CD14-positive monocyte (primary cell): ENCODE measurements around the gene STH. TPM values are rescaled to one million over a fixed set of nuclear protein-coding genes. Genes with fewer than 3 reads are reported as not detected.

ENCODE experiments used
- DNase-seq, 3 donors: peaks; one replicate each; pipeline ENCODE4 v3.0.0-alpha.2; 2011 to 2022
- H2AFZ ChIP-seq: 2 replicates; pipeline ENCODE4 v1.6.0; 2012; ENCODE audit warnings: mild to moderate bottlenecking, low read depth, low read length, inconsistent platforms; ENCODE audit not compliant: insufficient read depth, poor library complexity, severe bottlenecking
- H3K27ac ChIP-seq, 2 donors: 1 replicate in 1 of 2; 2 replicates in 1 of 2; pipeline ENCODE4 v1.5.1; 2012 to 2013; ENCODE audit warnings: low read length in 2 of 2, control low read depth in 1 of 2, inconsistent platforms in 1 of 2, low read depth in 1 of 2, mild to moderate bottlenecking in 1 of 2
- H3K27me3 ChIP-seq, 2 donors: one replicate each; pipeline versions ENCODE4 v1.6.0 to v1.6.1; 2011 to 2013; ENCODE audit warnings: low read length in 2 of 2; ENCODE audit not compliant: control insufficient read depth in 2 of 2, insufficient read depth in 2 of 2
- H3K36me3 ChIP-seq, 2 donors: replicated peaks in 1 of 2; 1 replicate in 1 of 2; 2 replicates in 1 of 2; pipeline versions ENCODE4 v1.5.1 to v1.6.1; 2012 to 2013; ENCODE audit warnings: low read length in 2 of 2, control low read depth in 1 of 2, inconsistent platforms in 1 of 2, mild to moderate bottlenecking in 1 of 2; ENCODE audit not compliant: insufficient read depth in 2 of 2, control insufficient read depth in 1 of 2
- H3K4me1 ChIP-seq, 2 donors: 1 replicate in 1 of 2; 2 replicates in 1 of 2; pipeline versions ENCODE4 v1.5.1 to v1.6.1; 2012 to 2013; ENCODE audit warnings: low read length in 2 of 2, control low read depth in 1 of 2, inconsistent platforms in 1 of 2, mild to moderate bottlenecking in 1 of 2, moderate library complexity in 1 of 2; ENCODE audit not compliant: insufficient read depth in 2 of 2, control insufficient read depth in 1 of 2
- H3K4me2 ChIP-seq: replicated peaks from 2 replicates; pipeline ENCODE3; 2012; ENCODE audit warnings: low read length, moderate library complexity, mild to moderate bottlenecking; ENCODE audit not compliant: poor library complexity, severe bottlenecking; ENCODE audit errors: extremely low read depth
- H3K4me3 ChIP-seq, 3 experiments: fragments of 200-600 bp in 1 of 3; sonication (generic) in 1 of 3; replicated peaks in 1 of 3; 1 replicate in 2 of 3; 2 replicates in 1 of 3; pipeline ENCODE4 v1.5.1; 2011 to 2013; ENCODE audit warnings: low read length in 3 of 3, mild to moderate bottlenecking in 3 of 3, control low read depth in 2 of 3, low read depth in 2 of 3, inconsistent platforms in 1 of 3, moderate library complexity in 1 of 3
- H3K79me2 ChIP-seq: 2 replicates; pipeline ENCODE4 v1.6.0; 2012; ENCODE audit warnings: mild to moderate bottlenecking, control low read depth, inconsistent platforms, low read length, moderate library complexity; ENCODE audit not compliant: insufficient read depth
- H3K9ac ChIP-seq: 2 replicates; pipeline ENCODE4 v1.6.0; 2017; ENCODE audit warnings: low read length, mild to moderate bottlenecking; ENCODE audit not compliant: insufficient read depth, poor library complexity, severe bottlenecking
- H3K9me3 ChIP-seq, 2 donors: replicated peaks in 1 of 2; 1 replicate in 1 of 2; 2 replicates in 1 of 2; pipeline versions ENCODE4 v1.5.1 to v1.6.1; 2012 to 2013; ENCODE audit warnings: low read length in 2 of 2, control low read depth in 1 of 2; ENCODE audit not compliant: control insufficient read depth in 1 of 2, insufficient read depth in 1 of 2
- H4K20me1 ChIP-seq: 2 replicates; pipeline ENCODE4 v1.6.0; 2012; ENCODE audit warnings: mild to moderate bottlenecking, low read length, control low read depth, moderate library complexity; ENCODE audit not compliant: insufficient read depth
- H3K27ac Mint-ChIP-seq, 7 donors: one replicate each; pipeline ENCODE4 v1.8.0; 2020; ENCODE audit warnings: mild to moderate bottlenecking in 7 of 7, mixed read lengths in 7 of 7, moderate library complexity in 6 of 7, inconsistent platforms in 2 of 7
- H3K27me3 Mint-ChIP-seq, 3 donors: one replicate each; pipeline ENCODE4 v1.8.0; 2021 to 2022; ENCODE audit warnings: low read depth in 3 of 3, mild to moderate bottlenecking in 3 of 3, mixed read lengths in 3 of 3, moderate library complexity in 3 of 3, inconsistent platforms in 1 of 3
- H3K36me3 Mint-ChIP-seq, 2 donors: one replicate each; pipeline ENCODE4 v1.8.0; 2020; ENCODE audit warnings: mixed read lengths in 2 of 2, inconsistent platforms in 1 of 2, mild to moderate bottlenecking in 1 of 2
- H3K4me1 Mint-ChIP-seq: one replicate; pipeline ENCODE4 v1.8.0; 2020; ENCODE audit warnings: mild to moderate bottlenecking, mixed read lengths
- H3K4me3 Mint-ChIP-seq, 2 donors: one replicate each; pipeline ENCODE4 v1.8.0; 2020; ENCODE audit warnings: mild to moderate bottlenecking in 2 of 2, mixed read lengths in 2 of 2, moderate library complexity in 1 of 2
- H3K9me3 Mint-ChIP-seq, 7 donors: one replicate each; pipeline ENCODE4 v1.8.0; 2020 to 2022; ENCODE audit warnings: mixed read lengths in 7 of 7, mild to moderate bottlenecking in 6 of 7, moderate library complexity in 6 of 7, inconsistent platforms in 2 of 7
- WGBS: methylation state at CpG from one replicate; pipeline ENCODE4 v1.1.5; 2013; ENCODE audit warnings: missing lambda C conversion rate; ENCODE audit not compliant: insufficient coverage; 5-methylcytosine and 5-hydroxymethylcytosine counted together
- intact Hi-C, 2 donors: fragments of 100-400 bp; cut with micrococcal nuclease; formaldehyde crosslinking; loops; one replicate each; pipeline versions ENCODE4 v1.15.0 to v1.15.1; 2023
- polyA plus RNA-seq, 3 donors: library from polyadenylated mRNA; depleted of rRNA in 1 of 3; unstranded in 2 of 3; stranded (reverse) in 1 of 3; fragments of 300-500 nt in 2 of 3; fragments of >200 nt in 1 of 3; fragmentation: Illumina TruSeq in 2 of 3; gene quantifications; 1 replicate in 2 of 3; 2 replicates in 1 of 3; pipeline ENCODE4 v1.2.3, GENCODE V29; 2012 to 2021
- TF ChIP-seq, protein P1 (sequence below): fragments of 200-600 bp; IDR thresholded peaks from one replicate; pipeline ENCODE4 v1.8.0; 2022; ENCODE audit warnings: antibody characterized with exemption, mild to moderate bottlenecking

STH gene
- polyA plus RNA-seq, 3 donors: not detected

DNA sequence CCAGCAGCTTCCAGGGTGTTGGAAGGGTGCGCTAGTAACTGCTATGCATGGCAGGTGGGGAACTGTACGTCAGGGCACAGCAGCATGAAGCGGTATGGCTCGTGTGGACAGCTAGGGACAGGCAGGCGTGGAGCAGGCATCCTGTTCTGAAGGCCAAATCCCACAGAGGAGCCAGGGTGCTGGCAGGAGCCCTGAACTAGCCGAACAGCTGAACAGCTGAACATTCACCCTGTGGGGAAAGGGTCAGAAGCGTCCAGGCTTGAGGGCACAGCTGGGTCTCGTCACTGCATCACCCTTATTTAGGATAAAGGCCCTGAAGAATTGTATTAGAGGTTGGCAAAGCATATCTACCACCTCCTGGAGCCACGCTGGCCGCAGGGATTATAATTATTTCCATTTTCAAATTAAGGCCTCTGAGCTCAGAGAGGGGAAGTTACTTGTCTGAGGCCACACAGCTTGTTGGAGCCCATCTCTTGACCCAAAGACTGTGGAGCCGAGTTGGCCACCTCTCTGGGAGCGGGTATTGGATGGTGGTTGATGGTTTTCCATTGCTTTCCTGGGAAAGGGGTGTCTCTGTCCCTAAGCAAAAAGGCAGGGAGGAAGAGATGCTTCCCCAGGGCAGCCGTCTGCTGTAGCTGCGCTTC lies 3.3 kb upstream of the STH start:
- H2AFZ ChIP-seq: no peak overlapping the region
- Mint-ChIP-seq H3K27ac (no peak overlapping the region), H3K27me3 (peaks cover 0 to 5% (median 0%) of the 10 kb centered on the region in 3 donors), H3K36me3 (no peaks in the 10 kb centered on the region), H3K9me3 (no peaks in the 10 kb centered on the region), H3K4me3 (no peak overlapping the region), H3K4me1 (no peaks in the 10 kb centered on the region)
- H3K4me3 ChIP-seq: no peak overlapping the region
- no peak for DNase-seq
- H3K27me3 ChIP-seq: no peaks in the 10 kb centered on the region
- no peak overlapping the region for H3K27ac ChIP-seq
- H3K79me2 ChIP-seq: no peaks in the 10 kb centered on the region
- H4K20me1 ChIP-seq: no peaks in the 10 kb centered on the region
- H3K4me1 ChIP-seq: no peaks in the 10 kb centered on the region
- intact Hi-C loops: no loop called here
- TF ChIP-seq, protein P1, sequence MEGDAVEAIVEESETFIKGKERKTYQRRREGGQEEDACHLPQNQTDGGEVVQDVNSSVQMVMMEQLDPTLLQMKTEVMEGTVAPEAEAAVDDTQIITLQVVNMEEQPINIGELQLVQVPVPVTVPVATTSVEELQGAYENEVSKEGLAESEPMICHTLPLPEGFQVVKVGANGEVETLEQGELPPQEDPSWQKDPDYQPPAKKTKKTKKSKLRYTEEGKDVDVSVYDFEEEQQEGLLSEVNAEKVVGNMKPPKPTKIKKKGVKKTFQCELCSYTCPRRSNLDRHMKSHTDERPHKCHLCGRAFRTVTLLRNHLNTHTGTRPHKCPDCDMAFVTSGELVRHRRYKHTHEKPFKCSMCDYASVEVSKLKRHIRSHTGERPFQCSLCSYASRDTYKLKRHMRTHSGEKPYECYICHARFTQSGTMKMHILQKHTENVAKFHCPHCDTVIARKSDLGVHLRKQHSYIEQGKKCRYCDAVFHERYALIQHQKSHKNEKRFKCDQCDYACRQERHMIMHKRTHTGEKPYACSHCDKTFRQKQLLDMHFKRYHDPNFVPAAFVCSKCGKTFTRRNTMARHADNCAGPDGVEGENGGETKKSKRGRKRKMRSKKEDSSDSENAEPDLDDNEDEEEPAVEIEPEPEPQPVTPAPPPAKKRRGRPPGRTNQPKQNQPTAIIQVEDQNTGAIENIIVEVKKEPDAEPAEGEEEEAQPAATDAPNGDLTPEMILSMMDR: no peak
- no peak overlapping the region for H3K9ac ChIP-seq
- H3K36me3 ChIP-seq: no peaks in the 10 kb centered on the region
- WGBS: 84% methylated on average over 10 of the region's 14 CpGs
- H3K4me2 ChIP-seq: no peak overlapping the region
- no peaks in the 10 kb centered on the region for H3K9me3 ChIP-seq

DNA sequence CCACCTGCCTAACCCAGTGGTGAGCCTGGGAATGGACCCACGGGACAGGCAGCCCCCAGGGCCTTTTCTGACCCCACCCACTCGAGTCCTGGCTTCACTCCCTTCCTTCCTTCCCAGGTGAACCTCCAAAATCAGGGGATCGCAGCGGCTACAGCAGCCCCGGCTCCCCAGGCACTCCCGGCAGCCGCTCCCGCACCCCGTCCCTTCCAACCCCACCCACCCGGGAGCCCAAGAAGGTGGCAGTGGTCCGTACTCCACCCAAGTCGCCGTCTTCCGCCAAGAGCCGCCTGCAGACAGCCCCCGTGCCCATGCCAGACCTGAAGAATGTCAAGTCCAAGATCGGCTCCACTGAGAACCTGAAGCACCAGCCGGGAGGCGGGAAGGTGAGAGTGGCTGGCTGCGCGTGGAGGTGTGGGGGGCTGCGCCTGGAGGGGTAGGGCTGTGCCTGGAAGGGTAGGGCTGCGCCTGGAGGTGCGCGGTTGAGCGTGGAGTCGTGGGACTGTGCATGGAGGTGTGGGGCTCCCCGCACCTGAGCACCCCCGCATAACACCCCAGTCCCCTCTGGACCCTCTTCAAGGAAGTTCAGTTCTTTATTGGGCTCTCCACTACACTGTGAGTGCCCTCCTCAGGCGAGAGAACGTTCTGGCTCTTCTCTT lies 2.6 kb upstream of the STH start:
- Mint-ChIP-seq H3K4me3 (no peak overlapping the region), H3K9me3 (no peaks in the 10 kb centered on the region), H3K27me3 (peaks cover 0 to 7% (median 0%) of the 10 kb centered on the region in 3 donors), H3K4me1 (no peaks in the 10 kb centered on the region), H3K36me3 (no peaks in the 10 kb centered on the region), H3K27ac (no peak overlapping the region)
- Histone ChIP-seq H3K4me3 (no peak overlapping the region), H3K79me2 (no peaks in the 10 kb centered on the region), H3K27me3 (no peaks in the 10 kb centered on the region), H4K20me1 (no peaks in the 10 kb centered on the region), H3K4me2 (no peak overlapping the region), H3K9ac (no peak overlapping the region), H3K4me1 (no peaks in the 10 kb centered on the region), H3K9me3 (no peaks in the 10 kb centered on the region), H3K27ac (no peak overlapping the region), H3K36me3 (no peaks in the 10 kb centered on the region), H2AFZ (no peak overlapping the region)
- DNase-seq: no peak
- TF ChIP-seq, protein P1: no peak
- WGBS: 89% methylated on average over 24 of the region's 31 CpGs
- intact Hi-C loops: no loop called here
